ENCODE results near the gene ADGRA3. TPM values are rescaled to one million over a fixed set of nuclear protein-coding genes. Genes with fewer than 3 reads are reported as not detected.
A peak's percentile ranks its signal among the peaks of the same experiment; 100 is the strongest.

ADGRA3 gene
- total RNA-seq, 6 donors from 2014 or later = 9.2 to 32.7 (median 17.2) TPM

DNA sequence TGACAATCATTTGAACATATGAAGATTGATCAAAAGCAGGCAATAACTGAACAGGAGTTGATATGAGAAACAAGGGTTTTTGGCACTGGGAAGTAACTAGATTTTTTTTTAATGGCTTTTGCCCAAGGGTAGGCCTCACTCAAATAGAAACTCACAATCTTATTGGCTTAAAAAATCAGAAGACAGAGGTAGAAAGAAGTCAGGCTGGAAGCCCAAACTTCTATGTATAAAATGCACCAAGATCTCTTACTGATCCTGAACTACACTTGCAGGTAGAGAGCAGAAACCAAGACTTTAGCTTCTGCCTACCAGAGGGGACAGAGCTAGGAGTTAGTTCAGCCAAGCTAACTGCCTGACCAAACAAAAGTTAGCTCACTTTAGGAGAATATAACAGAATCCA, 74.9 kb downstream of the ADGRA3 start:
- Histone ChIP-seq H3K4me3 (no peak overlapping the region), H3K4me1 (no peaks in the 10 kb centered on the region), H3K27ac (no peak overlapping the region), H3K9me3 (no peaks in the 10 kb centered on the region), H3K36me3 (no peaks in the 10 kb centered on the region), H3K27me3 (no peaks in the 10 kb centered on the region)
- DNase-seq (no peak), ATAC-seq (ENCODE audit: low FRiP score in 2 of 2) (no peak)
- TF ChIP-seq POLR2A (IDR thresholded peaks at IDR 0.05) (no peak), POLR2AphosphoS5 (IDR thresholded peaks at IDR 0.05) (no peak), EP300 (IDR thresholded peaks at IDR 0.05) (no peak)
- TF ChIP-seq, protein P1, sequence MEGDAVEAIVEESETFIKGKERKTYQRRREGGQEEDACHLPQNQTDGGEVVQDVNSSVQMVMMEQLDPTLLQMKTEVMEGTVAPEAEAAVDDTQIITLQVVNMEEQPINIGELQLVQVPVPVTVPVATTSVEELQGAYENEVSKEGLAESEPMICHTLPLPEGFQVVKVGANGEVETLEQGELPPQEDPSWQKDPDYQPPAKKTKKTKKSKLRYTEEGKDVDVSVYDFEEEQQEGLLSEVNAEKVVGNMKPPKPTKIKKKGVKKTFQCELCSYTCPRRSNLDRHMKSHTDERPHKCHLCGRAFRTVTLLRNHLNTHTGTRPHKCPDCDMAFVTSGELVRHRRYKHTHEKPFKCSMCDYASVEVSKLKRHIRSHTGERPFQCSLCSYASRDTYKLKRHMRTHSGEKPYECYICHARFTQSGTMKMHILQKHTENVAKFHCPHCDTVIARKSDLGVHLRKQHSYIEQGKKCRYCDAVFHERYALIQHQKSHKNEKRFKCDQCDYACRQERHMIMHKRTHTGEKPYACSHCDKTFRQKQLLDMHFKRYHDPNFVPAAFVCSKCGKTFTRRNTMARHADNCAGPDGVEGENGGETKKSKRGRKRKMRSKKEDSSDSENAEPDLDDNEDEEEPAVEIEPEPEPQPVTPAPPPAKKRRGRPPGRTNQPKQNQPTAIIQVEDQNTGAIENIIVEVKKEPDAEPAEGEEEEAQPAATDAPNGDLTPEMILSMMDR (IDR thresholded peaks at IDR 0.05) = no peak

DNA sequence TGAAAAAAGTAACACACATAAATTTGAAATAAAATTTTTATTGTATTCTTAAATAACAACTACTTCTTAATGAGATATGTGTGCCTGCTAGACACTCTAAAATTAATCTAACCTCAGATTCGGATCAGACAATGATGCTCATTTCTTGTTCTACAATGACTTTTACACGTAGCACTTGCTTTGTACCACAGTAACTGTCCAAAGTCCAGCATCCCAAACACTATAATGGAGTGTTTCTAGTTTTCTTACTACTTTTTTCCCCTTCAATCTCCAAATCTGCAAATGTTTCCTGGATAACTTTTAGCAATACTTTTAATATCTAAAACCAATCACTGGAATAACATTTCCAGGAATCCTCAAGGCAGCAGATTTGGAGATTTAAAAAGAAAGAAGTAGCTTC, 75.9 kb downstream of the ADGRA3 start:
- Histone ChIP-seq H3K36me3 (no peaks in the 10 kb centered on the region), H3K4me1 (no peaks in the 10 kb centered on the region), H3K27ac (no peak overlapping the region), H3K27me3 (no peaks in the 10 kb centered on the region), H3K9me3 (no peaks in the 10 kb centered on the region), H3K4me3 (no peak overlapping the region)
- TF ChIP-seq POLR2A (IDR thresholded peaks at IDR 0.05) = no peak
- TF ChIP-seq, protein P1 (IDR thresholded peaks at IDR 0.05) = no peak
- no peak for DNase-seq
- no peak for ATAC-seq (ENCODE audit: low FRiP score in 2 of 2)
- WGBS, 2 donors = 90 to 91% methylated on average over 2 of the region's 2 CpGs

DNA sequence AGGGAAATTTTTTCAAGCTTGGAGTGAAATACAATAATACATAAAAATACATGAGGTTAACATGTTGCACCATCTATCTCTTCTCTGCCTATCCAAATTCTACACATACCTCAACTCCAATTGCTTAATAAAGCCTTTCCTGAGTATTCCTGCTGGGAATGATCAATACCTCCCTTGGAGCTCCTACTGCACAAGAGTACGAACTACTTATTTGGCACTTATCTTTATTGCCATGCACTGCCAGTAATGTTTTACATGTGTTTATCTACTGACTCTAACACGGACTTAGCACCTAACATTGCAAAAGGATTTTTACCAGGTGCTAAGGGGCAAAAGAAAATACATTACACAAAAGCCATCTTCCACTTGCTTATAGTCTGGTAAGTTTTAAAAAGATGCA, 80.2 kb downstream of the ADGRA3 start:
- H3K36me3 ChIP-seq = no peaks in the 10 kb centered on the region
- ATAC-seq (ENCODE audit: low FRiP score in 2 of 2) = no peak
- TF ChIP-seq POLR2AphosphoS5 (IDR thresholded peaks at IDR 0.05) (no peak), POLR2A (IDR thresholded peaks at IDR 0.05) (no peak), EP300 (IDR thresholded peaks at IDR 0.05) (no peak)
- TF ChIP-seq, protein P1 (IDR thresholded peaks at IDR 0.05) = no peak
- 83 to 89% methylated on average over 2 of the region's 2 CpGs for WGBS, 2 donors
- H3K9me3 ChIP-seq = no peaks in the 10 kb centered on the region
- DNase-seq = no peak
- H3K27me3 ChIP-seq = no peaks in the 10 kb centered on the region
- H3K4me1 ChIP-seq = no peaks in the 10 kb centered on the region
- H3K27ac ChIP-seq = no peak overlapping the region
- no peak overlapping the region for H3K4me3 ChIP-seq

DNA sequence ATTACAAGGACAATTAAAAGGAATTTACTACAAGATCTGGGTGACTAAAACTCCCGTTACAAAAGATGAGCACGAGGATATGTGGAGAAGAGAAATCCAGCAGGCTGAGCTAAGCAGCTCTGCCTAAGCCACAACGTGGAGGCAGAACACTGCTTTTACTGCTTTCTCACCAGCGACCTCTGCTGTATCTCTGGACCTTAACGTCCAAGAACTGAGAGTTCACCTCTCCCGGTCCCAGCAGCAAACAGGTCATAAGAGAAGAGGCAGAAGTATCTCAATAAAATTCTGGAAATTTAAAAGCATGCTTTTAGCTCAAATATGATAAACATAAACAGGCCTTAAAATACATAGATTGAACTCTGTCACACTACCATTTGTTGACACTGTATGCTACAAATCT, 81.0 kb downstream of the ADGRA3 start:
- WGBS, 2 donors = 31 to 40% methylated on average over 6 of the region's 6 CpGs
- Histone ChIP-seq H3K4me1 (no peaks in the 10 kb centered on the region), H3K4me3 (no peak overlapping the region), H3K9me3 (no peaks in the 10 kb centered on the region), H3K36me3 (no peaks in the 10 kb centered on the region), H3K27me3 (no peaks in the 10 kb centered on the region), H3K27ac (no peak overlapping the region)
- ATAC-seq (ENCODE audit: low FRiP score in 2 of 2) = no peak
- DNase-seq = no peak
- TF ChIP-seq EP300 (IDR thresholded peaks at IDR 0.05) (no peak), POLR2A (IDR thresholded peaks at IDR 0.05) (no peak), POLR2AphosphoS5 (IDR thresholded peaks at IDR 0.05) (no peak)
- TF ChIP-seq, protein P1 (IDR thresholded peaks at IDR 0.05) = peak in 1 of 6 experiments; percentile 8

DNA sequence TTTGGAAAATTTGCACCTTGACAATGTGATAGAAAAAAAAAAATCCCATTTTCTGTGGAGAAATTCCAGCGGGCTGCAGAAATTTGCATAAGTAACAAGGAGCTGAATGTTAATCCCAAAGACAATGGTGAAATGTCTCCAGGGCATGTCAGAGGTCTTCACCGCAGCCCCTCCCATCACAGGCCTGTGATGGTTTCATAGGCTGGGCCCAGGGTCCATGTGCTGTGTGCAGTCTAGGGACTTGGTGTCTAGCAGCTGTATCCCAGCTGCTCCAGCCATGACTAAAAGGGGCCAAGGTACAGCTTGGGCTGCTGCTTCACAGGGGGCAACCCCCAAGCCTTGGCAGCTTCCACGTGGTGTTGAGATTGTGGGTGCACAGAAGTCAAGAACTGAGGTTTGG, 85.2 kb downstream of the ADGRA3 start:
- no peak overlapping the region for H3K4me3 ChIP-seq
- H3K9me3 ChIP-seq = no peaks in the 10 kb centered on the region
- ATAC-seq (ENCODE audit: low FRiP score in 2 of 2) (no peak), DNase-seq (no peak)
- H3K27me3 ChIP-seq = no peaks in the 10 kb centered on the region
- TF ChIP-seq POLR2AphosphoS5 (IDR thresholded peaks at IDR 0.05) (no peak), POLR2A (IDR thresholded peaks at IDR 0.05) (no peak), EP300 (IDR thresholded peaks at IDR 0.05) (no peak)
- TF ChIP-seq, protein P1 (IDR thresholded peaks at IDR 0.05) = no peak
- 60 to 67% methylated on average over 3 of the region's 3 CpGs for WGBS, 2 donors
- no peaks in the 10 kb centered on the region for H3K4me1 ChIP-seq
- no peak overlapping the region for H3K27ac ChIP-seq
- no peaks in the 10 kb centered on the region for H3K36me3 ChIP-seq

All from upper lobe of left lung (tissue), 6 donors.